Fibroblast of mammary gland (primary cell): ENCODE measurements around the gene FAM20C.

Source experiments
- DNase-seq: peaks from one replicate; pipeline ENCODE4 v3.0.0-alpha.2; 2010; ENCODE audit warnings: low read depth
- H3K4me3 ChIP-seq: 2 replicates; pipeline ENCODE4 v1.5.1; 2011; ENCODE audit warnings: low read depth, mild to moderate bottlenecking, low read length, moderate library complexity; ENCODE audit not compliant: control insufficient read depth
- TF ChIP-seq, protein P1 (sequence below): conservative IDR thresholded peaks from 2 replicates; pipeline ENCODE4 v1.5.1; 2011; ENCODE audit warnings: low read depth, low read length, inconsistent platforms; ENCODE audit not compliant: control insufficient read depth, insufficient read depth

The FAM20C gene

DNA sequence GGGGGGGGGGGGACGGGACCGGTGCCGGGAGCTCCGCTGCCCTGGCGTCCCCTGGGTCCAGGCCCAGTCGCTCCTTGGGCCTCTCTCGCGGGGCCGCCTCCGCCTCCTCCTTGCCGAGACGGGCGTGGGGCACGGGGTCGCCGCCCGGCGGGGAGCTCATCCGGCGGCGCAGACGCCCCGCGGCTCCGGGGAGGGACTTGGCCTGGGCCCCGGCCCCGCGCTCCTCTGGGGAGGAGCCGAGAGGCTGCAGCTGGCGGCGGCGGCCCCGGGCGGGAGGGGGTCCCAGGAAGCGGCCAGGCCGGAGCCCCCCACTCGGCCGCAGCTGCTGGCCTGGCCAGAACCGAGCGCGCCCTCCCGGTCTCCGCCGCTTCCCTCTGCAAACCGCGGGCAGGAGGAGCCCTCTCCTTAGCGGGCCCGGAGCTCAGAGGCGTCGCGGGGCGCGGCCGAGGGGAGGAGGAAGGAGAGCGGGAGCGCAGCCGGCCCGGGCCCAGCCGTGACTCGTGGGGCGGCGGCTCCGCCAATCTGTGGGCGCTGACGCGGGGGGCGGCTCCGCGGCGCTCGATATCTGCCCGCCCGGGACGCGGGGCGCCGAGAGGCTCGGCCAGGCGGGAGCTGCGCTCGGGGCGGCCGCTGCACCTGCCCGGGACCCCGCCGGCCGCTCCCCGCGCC lies at the start of gene FAM20C:
TSS of gene FAM20C (plus strand) at position 591 of the 669 bp plus-strand sequence. CDS start 629 bp downstream, outside the sequence.
- peak; percentile 82 for DNase-seq
- peak within 1 kb of the TSS; percentile 95 for H3K4me3 ChIP-seq
- TF ChIP-seq, protein P1, sequence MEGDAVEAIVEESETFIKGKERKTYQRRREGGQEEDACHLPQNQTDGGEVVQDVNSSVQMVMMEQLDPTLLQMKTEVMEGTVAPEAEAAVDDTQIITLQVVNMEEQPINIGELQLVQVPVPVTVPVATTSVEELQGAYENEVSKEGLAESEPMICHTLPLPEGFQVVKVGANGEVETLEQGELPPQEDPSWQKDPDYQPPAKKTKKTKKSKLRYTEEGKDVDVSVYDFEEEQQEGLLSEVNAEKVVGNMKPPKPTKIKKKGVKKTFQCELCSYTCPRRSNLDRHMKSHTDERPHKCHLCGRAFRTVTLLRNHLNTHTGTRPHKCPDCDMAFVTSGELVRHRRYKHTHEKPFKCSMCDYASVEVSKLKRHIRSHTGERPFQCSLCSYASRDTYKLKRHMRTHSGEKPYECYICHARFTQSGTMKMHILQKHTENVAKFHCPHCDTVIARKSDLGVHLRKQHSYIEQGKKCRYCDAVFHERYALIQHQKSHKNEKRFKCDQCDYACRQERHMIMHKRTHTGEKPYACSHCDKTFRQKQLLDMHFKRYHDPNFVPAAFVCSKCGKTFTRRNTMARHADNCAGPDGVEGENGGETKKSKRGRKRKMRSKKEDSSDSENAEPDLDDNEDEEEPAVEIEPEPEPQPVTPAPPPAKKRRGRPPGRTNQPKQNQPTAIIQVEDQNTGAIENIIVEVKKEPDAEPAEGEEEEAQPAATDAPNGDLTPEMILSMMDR, result no peak

DNA sequence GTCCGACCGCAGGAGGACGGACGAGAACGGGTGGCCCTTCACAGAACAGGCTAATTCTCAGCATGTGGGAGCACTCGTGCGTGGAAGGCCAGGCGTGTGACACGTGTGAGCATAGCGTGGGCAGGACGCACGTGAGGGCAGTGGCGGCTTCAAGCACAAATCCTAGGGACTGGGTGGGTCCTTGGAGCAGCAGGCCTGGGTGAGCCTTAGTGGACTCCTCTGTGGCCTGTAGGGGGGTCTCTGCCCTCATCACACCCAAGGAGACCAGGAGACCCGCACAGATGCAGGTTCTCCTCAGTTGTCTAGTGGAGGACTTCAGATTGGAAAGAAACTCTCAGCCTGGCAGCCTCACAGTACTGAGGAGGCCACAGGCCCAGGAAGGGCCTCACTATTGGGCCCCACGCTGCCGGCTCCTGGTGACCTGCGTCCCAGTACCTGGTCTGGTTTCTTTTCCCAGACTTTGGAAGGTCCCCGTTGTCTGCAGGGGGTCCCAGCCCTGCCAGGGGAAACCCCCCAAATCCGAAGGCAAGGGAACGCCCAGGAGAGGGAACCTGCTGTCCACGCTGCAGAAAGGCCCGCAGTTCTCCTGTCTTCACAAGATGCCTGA lies 49.1 kb upstream of the FAM20C start:
- DNase-seq, result no peak
- TF ChIP-seq, protein P1, result no peak
- no peak overlapping the region for H3K4me3 ChIP-seq

DNA sequence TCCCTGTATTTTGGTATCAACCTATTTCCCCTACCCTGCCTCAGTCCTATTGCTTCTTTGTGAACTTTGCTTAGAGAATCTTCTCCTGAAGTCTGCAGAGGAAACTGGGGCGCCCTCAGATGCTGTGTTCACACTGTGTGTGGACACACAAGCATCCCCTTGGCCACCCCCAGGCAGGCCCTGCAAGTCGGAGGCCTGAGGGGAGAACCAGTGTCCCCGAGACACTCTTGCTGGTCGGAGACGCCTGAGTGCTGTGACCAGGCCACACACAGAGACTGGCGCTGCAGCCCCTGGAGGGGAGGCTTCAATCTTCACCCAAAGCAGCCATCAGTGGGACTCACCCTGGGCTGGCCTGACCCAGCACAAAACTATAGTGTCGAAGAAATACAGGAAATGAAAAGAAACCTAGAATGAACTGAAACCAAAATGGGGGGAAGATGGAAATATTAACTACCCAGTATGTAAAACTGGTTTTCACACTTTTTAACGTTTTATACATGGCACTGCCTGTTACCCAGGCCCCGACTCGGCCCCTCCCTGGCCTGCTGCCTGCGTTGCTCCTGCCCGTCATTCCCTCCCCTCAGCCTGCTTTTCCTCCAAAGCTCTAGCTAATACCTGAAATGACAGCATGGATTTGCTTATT lies 48.4 kb upstream of the FAM20C start:
- DNase-seq, result no peak
- TF ChIP-seq, protein P1, result no peak
- H3K4me3 ChIP-seq, result no peak overlapping the region

DNA sequence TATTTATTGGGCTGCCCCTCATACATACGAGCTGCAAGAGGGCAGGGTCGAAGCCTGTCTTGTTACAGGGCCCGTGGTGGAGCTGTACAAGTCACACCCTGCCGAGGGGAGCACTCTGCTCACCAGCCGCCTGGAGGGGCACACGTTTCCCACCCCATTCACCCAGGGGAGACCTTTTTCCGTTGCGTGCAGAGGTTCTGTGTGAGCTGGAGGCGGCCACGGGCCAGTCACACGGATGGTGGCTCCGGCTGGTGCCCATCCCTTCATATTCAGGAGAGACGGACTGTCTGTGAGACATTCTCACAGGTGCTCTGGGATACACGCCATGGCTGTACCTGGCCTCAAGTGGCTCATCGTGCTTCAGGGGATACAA lies 47.9 kb upstream of the FAM20C start:
- no peak for DNase-seq
- TF ChIP-seq, protein P1, result no peak
- H3K4me3 ChIP-seq, result no peak overlapping the region

DNA sequence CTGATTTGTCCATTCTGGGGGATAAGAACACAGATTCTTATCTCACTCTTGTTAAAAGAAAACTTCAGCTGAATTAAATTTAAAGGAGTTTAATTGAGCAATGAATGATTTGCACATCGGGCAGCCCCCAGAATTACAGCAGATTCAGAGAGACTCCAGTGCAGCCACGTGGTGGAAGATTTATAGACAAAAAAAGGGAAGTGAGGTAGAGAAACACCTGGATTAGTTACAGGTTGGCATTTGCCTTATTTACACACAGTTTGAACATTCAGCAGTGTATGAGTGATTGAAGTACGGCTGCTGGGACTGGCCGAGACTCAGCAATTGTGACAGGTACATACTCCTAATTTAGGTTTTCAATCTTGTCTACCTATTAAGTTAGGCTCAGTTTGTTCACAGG lies 46.5 kb upstream of the FAM20C start:
- H3K4me3 ChIP-seq, result no peak overlapping the region
- no peak for DNase-seq
- TF ChIP-seq, protein P1, result no peak

DNA sequence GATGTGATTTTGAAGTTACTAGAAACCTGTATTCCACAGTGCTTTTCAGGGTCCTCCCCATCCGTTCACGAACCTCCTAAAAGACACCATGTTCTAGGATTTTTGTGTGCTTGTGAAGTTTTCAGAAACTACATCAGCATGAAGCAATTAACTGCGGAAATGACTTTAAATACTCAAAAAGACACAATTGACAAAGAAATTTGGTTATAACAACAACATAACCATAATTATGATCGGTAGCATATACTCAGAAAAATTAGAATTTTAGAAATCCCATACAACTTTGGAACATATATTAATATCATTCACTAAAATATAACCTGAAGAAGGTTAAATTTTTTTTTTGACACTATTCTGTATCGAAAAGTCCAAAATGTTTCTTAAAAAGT lies 43.8 kb upstream of the FAM20C start:
- no peak for DNase-seq
- TF ChIP-seq, protein P1, result no peak
- peak overlapping the region; percentile 74 for H3K4me3 ChIP-seq
